GM19467 (cell line): ENCODE results near the gene MAP4K3.
"Not testable (repeated sequence)": the region's sequence is repeated elsewhere in the genome, so short reads cannot be mapped to it uniquely, and the experiment has no call there.

ENCODE experiments used
- ATAC-seq: cut with Tn5 transposase; IDR thresholded peaks from one replicate; pipeline ENCODE4 v1.9.1; 2021; ENCODE audit warnings: mild to moderate bottlenecking, moderate library complexity; ENCODE audit not compliant: unreplicated experiment

MAP4K3 gene

GRCh38 chr2:39378968-39379367 is 58.1 kb downstream of the MAP4K3 start:
- ATAC-seq, result no peak

GRCh38 chr2:39377226-39377939 is 59.7 kb downstream of the MAP4K3 start:
- ATAC-seq, result peak; percentile 75

GRCh38 chr2:39375917-39376316 is 61.2 kb downstream of the MAP4K3 start:
- ATAC-seq, result no peak

- no peak for ATAC-seq
These were observed 63.8 kb downstream of the MAP4K3 start for GRCh38 chr2:39373181-39373802.

- ATAC-seq, result no peak
These were observed 67.0 kb downstream of the MAP4K3 start for GRCh38 chr2:39370101-39370500.

GRCh38 chr2:39368846-39369245 is 68.2 kb downstream of the MAP4K3 start:
- ATAC-seq, result no peak

- no peak for ATAC-seq
These were observed 68.7 kb downstream of the MAP4K3 start for GRCh38 chr2:39368376-39368775.

GRCh38 chr2:39362595-39362994 is 74.5 kb downstream of the MAP4K3 start:
- ATAC-seq, result no peak

- no peak for ATAC-seq
These were observed 75.6 kb downstream of the MAP4K3 start for GRCh38 chr2:39361511-39361910.

GRCh38 chr2:39360342-39360741 is 76.7 kb downstream of the MAP4K3 start:
- ATAC-seq, result not testable (repeated sequence)

- no peak for ATAC-seq
These were observed 77.5 kb downstream of the MAP4K3 start for GRCh38 chr2:39359453-39360038.

GRCh38 chr2:39356922-39357639 is 80.0 kb downstream of the MAP4K3 start:
- no peak for ATAC-seq

GRCh38 chr2:39350658-39351057 is 86.4 kb downstream of the MAP4K3 start:
- no peak for ATAC-seq

GRCh38 chr2:39338502-39338901 is 98.6 kb downstream of the MAP4K3 start:
- ATAC-seq, result no peak

GRCh38 chr2:39335930-39336329 is 101.2 kb downstream of the MAP4K3 start:
- ATAC-seq, result no peak

- ATAC-seq, result no peak
These were observed 102.1 kb downstream of the MAP4K3 start for GRCh38 chr2:39334978-39335377.

GRCh38 chr2:39334529-39334928 is 102.6 kb downstream of the MAP4K3 start:
- no peak for ATAC-seq

GRCh38 chr2:39326644-39327043 is 110.4 kb downstream of the MAP4K3 start:
- ATAC-seq, result no peak

- ATAC-seq, result no peak
These were observed 111.1 kb downstream of the MAP4K3 start for GRCh38 chr2:39325966-39326365.

- ATAC-seq, result not testable (repeated sequence)
These were observed 115.7 kb downstream of the MAP4K3 start for GRCh38 chr2:39321056-39322035.
